LNCAP (cell line): ENCODE measurements around the gene CROCC.

Experiments used
- CTCF ChIP-seq: fragments of 450-650 bp; IDR thresholded peaks from 2 replicates; pipeline ENCODE4 v1.5.1; 2017; ENCODE audit warnings: mild to moderate bottlenecking

Gene CROCC

GRCh38 chr1:16986962-16987361 is 65.2 kb downstream of the CROCC start:
- TF ChIP-seq CTCF, result peak; percentile 36

DNA sequence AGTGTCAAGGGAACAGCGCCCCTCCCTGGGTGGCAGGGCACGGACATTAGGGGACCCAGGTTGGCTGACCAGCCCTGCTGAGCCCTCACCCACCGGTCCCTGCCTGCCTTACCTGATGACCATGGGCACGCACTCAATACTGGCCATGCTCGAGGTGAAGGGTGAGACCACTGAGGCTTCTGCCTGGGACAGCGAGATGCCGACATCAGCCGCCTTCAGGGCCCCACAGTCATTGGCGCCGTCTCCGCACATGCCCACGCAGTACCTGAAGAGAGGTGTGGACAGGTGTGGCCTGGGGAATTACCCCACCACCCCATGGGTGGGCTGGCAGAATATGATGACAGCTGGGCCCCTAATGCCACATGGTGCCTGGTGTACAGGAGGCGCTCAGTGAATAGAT is 66.5 kb downstream of the CROCC start:
- no peak for TF ChIP-seq CTCF

DNA sequence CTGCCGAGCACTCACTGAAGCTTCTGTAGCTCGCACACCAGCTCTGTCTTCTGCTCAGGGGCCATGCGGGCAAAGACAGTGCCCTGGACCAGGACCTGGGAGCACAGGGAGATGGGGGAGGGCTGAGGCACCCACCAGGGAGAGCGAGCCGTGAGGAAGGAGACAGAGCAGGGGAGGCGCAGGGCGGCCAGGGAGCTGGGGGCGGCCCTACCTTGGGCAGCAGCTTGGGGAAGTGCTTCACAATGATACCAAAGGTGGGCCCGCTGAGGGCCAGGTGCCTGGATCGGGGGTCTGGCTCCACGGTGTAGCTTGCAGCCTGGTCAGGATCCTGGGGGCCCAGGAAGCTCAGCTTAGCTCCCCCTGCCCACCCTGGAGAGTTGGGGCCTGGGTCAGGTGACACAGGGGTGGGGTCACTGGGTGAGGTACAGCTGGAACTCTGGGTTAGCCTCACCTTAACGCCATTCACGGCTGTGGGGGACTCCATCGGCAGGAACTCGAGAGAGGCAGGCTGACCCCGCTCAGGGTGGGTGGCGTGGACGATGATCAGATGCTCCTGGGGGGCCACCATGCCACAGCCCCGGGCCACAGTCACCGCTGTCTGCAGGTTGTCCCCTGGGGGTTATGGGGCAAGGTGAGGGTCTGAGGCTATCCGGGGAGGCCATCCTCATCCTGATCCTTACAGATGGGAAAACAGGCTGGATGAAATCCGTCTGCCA is 68.1 kb downstream of the CROCC start:
- no peak for TF ChIP-seq CTCF

GRCh38 chr1:16991571-16991970 is 69.8 kb downstream of the CROCC start:
- no peak for TF ChIP-seq CTCF

GRCh38 chr1:16992102-16992501 is 70.4 kb downstream of the CROCC start:
- no peak for TF ChIP-seq CTCF

DNA sequence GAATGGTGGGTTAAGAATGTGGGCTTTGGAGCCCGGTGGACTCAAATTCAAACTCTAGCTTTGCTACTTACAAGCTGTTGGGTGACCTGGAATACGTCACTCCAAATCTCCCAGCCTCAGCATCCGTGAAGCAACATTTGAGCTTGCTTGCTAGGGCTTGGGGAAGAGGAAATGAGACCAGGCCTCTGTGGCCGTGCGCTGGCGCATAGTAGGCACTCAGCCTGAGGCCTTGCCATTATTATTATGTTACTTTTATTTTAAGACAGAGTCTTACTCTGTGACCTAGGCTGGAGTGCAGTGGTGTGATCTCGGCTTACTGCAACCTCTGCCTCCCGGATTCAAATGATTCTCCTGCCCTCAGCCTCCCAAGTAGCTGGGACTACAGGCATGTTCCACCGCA is 70.9 kb downstream of the CROCC start:
- no peak for TF ChIP-seq CTCF

DNA sequence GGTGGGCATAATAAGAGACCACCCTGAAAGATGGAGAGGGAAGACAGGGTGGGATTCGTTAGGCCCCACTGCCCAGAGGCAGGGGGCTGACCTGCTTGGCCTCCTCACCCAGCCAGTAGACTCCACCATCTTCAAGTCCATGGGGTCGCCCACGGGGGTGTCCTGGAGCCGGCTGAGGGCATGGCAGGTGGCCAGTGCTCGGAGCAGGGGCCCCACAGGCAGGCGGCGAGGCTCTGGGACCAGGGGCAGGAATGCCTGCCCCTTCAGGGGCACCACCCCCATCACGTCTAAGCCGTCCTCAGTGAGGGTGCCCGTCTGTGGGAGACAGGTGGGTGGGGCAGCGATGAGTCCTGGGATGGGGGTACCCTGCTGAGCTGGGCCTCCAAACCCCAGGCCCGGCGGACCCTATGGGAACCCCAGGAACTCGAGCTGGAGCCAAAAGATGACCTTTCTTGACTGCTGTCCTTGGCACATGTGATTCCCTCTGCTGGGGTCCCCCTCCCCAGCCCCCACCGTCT is 71.8 kb downstream of the CROCC start:
- no peak for TF ChIP-seq CTCF

- no peak for TF ChIP-seq CTCF
Measured at GRCh38 chr1:16996845-16997244, 75.1 kb downstream of the CROCC start.
